H1 (cell line): ENCODE results near the gene BPIFB4. TPM values are rescaled to one million over a fixed set of nuclear protein-coding genes. Genes with fewer than 3 reads are reported as not detected.

Source experiments
- CTCF ChIA-PET: fragments of 300-600 bp; sonication (Branson Sonifier 250); formaldehyde crosslinking; loops from one replicate; lab custom pipeline; 2021; ENCODE audit not compliant: partially characterized antibody; lab: Charles Lee
- POLR2A ChIA-PET: fragments of 300-600 bp; sonication (Branson Sonifier 250); formaldehyde crosslinking; loops from one replicate; lab custom pipeline; 2021; ENCODE audit warnings: inconsistent platforms; ENCODE audit not compliant: partially characterized antibody; lab: Charles Lee
- DNase-seq, 2 experiments: peaks; one replicate each; pipeline versions ENCODE4 v3.0.0 to v3.0.0-alpha.2; 2010 to 2022; ENCODE audit warnings: low spot score in 2 of 2, low read depth in 1 of 2, mixed read lengths in 1 of 2
- FAIRE-seq: peaks from 2 replicates; lab custom pipeline; 2011; peaks lifted over from hg19 to GRCh38; lab: Jason Lieb, UNC
- H2AFZ ChIP-seq: 2 replicates; pipeline ENCODE4 v1.8.1; 2012; ENCODE audit warnings: low read length, inconsistent platforms
- H2AK5ac ChIP-seq: 2 replicates; pipeline ENCODE4 v1.6.1; 2013; ENCODE audit warnings: low read depth, low read length
- H2BK120ac ChIP-seq: replicated peaks from 2 replicates; pipeline ENCODE3; 2013; ENCODE audit warnings: low read depth, low read length, inconsistent platforms
- H2BK12ac ChIP-seq: 2 replicates; pipeline ENCODE4 v1.6.1; 2013; ENCODE audit warnings: low read depth, low read length
- H2BK15ac ChIP-seq: 2 replicates; pipeline ENCODE4 v1.6.1; 2013; ENCODE audit warnings: low read length
- H2BK20ac ChIP-seq: 2 replicates; pipeline ENCODE4 v1.6.1; 2013; ENCODE audit warnings: low read length
- H2BK5ac ChIP-seq: 2 replicates; pipeline ENCODE4 v1.6.1; 2013; ENCODE audit warnings: low read depth, low read length
- H3K14ac ChIP-seq: 2 replicates; pipeline ENCODE4 v1.6.1; 2013; ENCODE audit warnings: inconsistent platforms; ENCODE audit not compliant: insufficient read length
- H3K18ac ChIP-seq: 2 replicates; pipeline ENCODE4 v1.6.1; 2013; ENCODE audit warnings: low read length; ENCODE audit errors: extremely low read depth
- H3K23ac ChIP-seq: 2 replicates; pipeline ENCODE4 v1.6.1; 2013; ENCODE audit warnings: inconsistent platforms; ENCODE audit not compliant: insufficient read length
- H3K23me2 ChIP-seq: 2 replicates; pipeline ENCODE4 v1.6.1; 2013; ENCODE audit warnings: low read depth, low read length
- H3K27ac ChIP-seq: 2 replicates; pipeline ENCODE4 v1.6.1; 2011; ENCODE audit warnings: low read depth, low read length, inconsistent platforms
- H3K27me3 ChIP-seq, 4 experiments: replicated peaks in 1 of 4; 1 replicate in 1 of 4; 2 replicates in 3 of 4; pipeline versions ENCODE4 v1.6.1 to v1.8.1; 2011 to 2013; ENCODE audit warnings: low read length in 3 of 4, mild to moderate bottlenecking in 3 of 4, inconsistent platforms in 2 of 4, mixed read lengths in 2 of 4, moderate library complexity in 1 of 4; ENCODE audit not compliant: control insufficient read depth in 3 of 4, insufficient read depth in 3 of 4; ENCODE audit errors: extremely low read depth in 1 of 4
- H3K36me3 ChIP-seq, 4 experiments: 2 replicates each; pipeline versions ENCODE4 v1.6.1 to v1.8.1; 2011 to 2013; ENCODE audit warnings: mild to moderate bottlenecking in 4 of 4, low read length in 3 of 4, moderate library complexity in 2 of 4, control low read depth in 1 of 4, inconsistent platforms in 1 of 4; ENCODE audit not compliant: insufficient read depth in 4 of 4, control insufficient read depth in 2 of 4
- H3K4ac ChIP-seq: replicated peaks from 2 replicates; pipeline ENCODE3; 2013; ENCODE audit warnings: low read length, low read depth, mixed read lengths, inconsistent platforms; ENCODE audit not compliant: insufficient read length
- H3K4me1 ChIP-seq, 4 experiments: replicated peaks in 1 of 4; 1 replicate in 1 of 4; 2 replicates in 3 of 4; pipeline versions ENCODE4 v1.6.1 to v1.8.1; 2011 to 2013; ENCODE audit warnings: low read length in 3 of 4, inconsistent platforms in 2 of 4, mixed read lengths in 1 of 4; ENCODE audit not compliant: insufficient read depth in 4 of 4, control insufficient read depth in 3 of 4
- H3K4me2 ChIP-seq, 2 experiments: 2 replicates each; pipeline versions ENCODE4 v1.6.1 to v1.8.1; 2011 to 2013; ENCODE audit warnings: low read depth in 2 of 2, low read length in 2 of 2, control low read depth in 1 of 2, inconsistent platforms in 1 of 2, mild to moderate bottlenecking in 1 of 2; ENCODE audit not compliant: insufficient read depth in 1 of 2
- H3K4me3 ChIP-seq, 4 experiments: fragments of 200-600, 300-600 bp in 1 of 4; sonication (generic), shearing (Covaris generic), sonication (Bioruptor Twin) in 1 of 4; 2 replicates each; pipeline versions ENCODE4 v1.5.1 to v1.8.1; 2011 to 2016; ENCODE audit warnings: low read length in 4 of 4, low read depth in 3 of 4, control low read depth in 2 of 4, inconsistent platforms in 2 of 4, mild to moderate bottlenecking in 2 of 4, mixed read lengths in 1 of 4, moderate library complexity in 1 of 4; ENCODE audit not compliant: insufficient read depth in 2 of 4; ENCODE audit errors: extremely low read depth in 1 of 4
- H3K56ac ChIP-seq: replicated peaks from 2 replicates; pipeline ENCODE3; 2013; ENCODE audit warnings: low read depth, mild to moderate bottlenecking, mixed read lengths, low read length, inconsistent platforms; ENCODE audit not compliant: insufficient read length
- H3K79me1 ChIP-seq: 2 replicates; pipeline ENCODE4 v1.6.1; 2013; ENCODE audit warnings: low read depth, low read length, control low read depth
- H3K79me2 ChIP-seq, 2 experiments: 2 replicates each; pipeline versions ENCODE4 v1.6.1 to v1.8.1; 2012 to 2013; ENCODE audit warnings: low read length in 2 of 2, mild to moderate bottlenecking in 2 of 2, inconsistent platforms in 1 of 2; ENCODE audit not compliant: insufficient read depth in 2 of 2, control insufficient read depth in 1 of 2
- H3K9ac ChIP-seq, 4 experiments: replicated peaks in 1 of 4; 1 replicate in 1 of 4; 2 replicates in 3 of 4; pipeline versions ENCODE4 v1.6.1 to v1.8.1; 2011 to 2013; ENCODE audit warnings: low read depth in 3 of 4, low read length in 3 of 4, control low read depth in 2 of 4, mild to moderate bottlenecking in 2 of 4, moderate library complexity in 2 of 4, inconsistent platforms in 1 of 4; ENCODE audit errors: extremely low read depth in 1 of 4
- H3K9me3 ChIP-seq, 2 experiments: 2 replicates each; pipeline versions ENCODE4 v1.6.1 to v1.8.1; 2012 to 2013; ENCODE audit warnings: mild to moderate bottlenecking in 2 of 2, moderate library complexity in 2 of 2, control low read depth in 1 of 2, inconsistent platforms in 1 of 2, low read depth in 1 of 2, low read length in 1 of 2, mixed read lengths in 1 of 2; ENCODE audit not compliant: insufficient read depth in 2 of 2
- H4K20me1 ChIP-seq, 2 experiments: replicated peaks in 1 of 2; 2 replicates each; pipeline versions ENCODE3 to v1.8.1; 2011 to 2013; ENCODE audit warnings: inconsistent platforms in 2 of 2, low read length in 2 of 2, mild to moderate bottlenecking in 1 of 2; ENCODE audit not compliant: insufficient read depth in 2 of 2, control insufficient read depth in 1 of 2
- H4K5ac ChIP-seq: 2 replicates; pipeline ENCODE4 v1.6.1; 2013; ENCODE audit warnings: low read length, low read depth, mixed read lengths, inconsistent platforms; ENCODE audit not compliant: insufficient read length
- H4K8ac ChIP-seq: 2 replicates; pipeline ENCODE4 v1.8.0; 2013; ENCODE audit warnings: mild to moderate bottlenecking, moderate library complexity, low read length, inconsistent platforms; ENCODE audit not compliant: insufficient read depth; ENCODE audit errors: extremely low read depth
- H4K91ac ChIP-seq: replicated peaks from 2 replicates; pipeline ENCODE3; 2013; ENCODE audit warnings: low read length, mixed read lengths, inconsistent platforms; ENCODE audit not compliant: insufficient read length
- SIRT6 ChIP-seq: IDR thresholded peaks from one replicate; pipeline ENCODE4 v1.7.1; 2012; ENCODE audit warnings: low read length, inconsistent platforms
- WGBS, 2 experiments: shearing (Covaris generic) in 1 of 2; methylation state at CpG; one replicate each; pipeline versions ENCODE4 v1.1.6 to v1.1.7; 2013 to 2015; ENCODE audit warnings: low lambda C conversion rate in 2 of 2, mixed read lengths in 2 of 2, inconsistent platforms in 1 of 2, low coverage in 1 of 2, missing lambda C conversion rate in 1 of 2; ENCODE audit not compliant: insufficient replicate concordance in 2 of 2, insufficient coverage in 1 of 2, insufficient read length in 1 of 2; ENCODE audit errors: extremely low coverage in 1 of 2, missing lambda C conversion rate in 1 of 2; 5-methylcytosine and 5-hydroxymethylcytosine counted together
- polyA plus RNA-seq, 7 experiments: library from polyadenylated mRNA; depleted of rRNA in 3 of 7; stranded (reverse) in 5 of 7; unstranded in 2 of 7; fragments of >200 nt in 5 of 7; fragments of 200-250 nt in 2 of 7; gene quantifications; 1 replicate in 5 of 7; 2 replicates in 1 of 7; 4 replicates in 1 of 7; pipeline versions ENCODE4 v1.2.1 to v1.2.3, GENCODE V29; 2011 to 2013; ENCODE audit warnings: missing spikeins in 2 of 7, mixed read lengths in 2 of 7
- total RNA-seq: library from RNA; stranded (reverse); fragmentation: NEBNext Ultra II Directional; extraction: Animal tissue kit (Norgen Biotek cat#: 25700); gene quantifications from 2 replicates; pipeline ENCODE4 v1.2.1, GENCODE V29; 2021

Gene BPIFB4
- total and polyA plus RNA-seq, 2 of the 8 experiments (the other 6 are each of a cell fraction or from before 2014, with no cell fraction given) = not detected

DNA sequence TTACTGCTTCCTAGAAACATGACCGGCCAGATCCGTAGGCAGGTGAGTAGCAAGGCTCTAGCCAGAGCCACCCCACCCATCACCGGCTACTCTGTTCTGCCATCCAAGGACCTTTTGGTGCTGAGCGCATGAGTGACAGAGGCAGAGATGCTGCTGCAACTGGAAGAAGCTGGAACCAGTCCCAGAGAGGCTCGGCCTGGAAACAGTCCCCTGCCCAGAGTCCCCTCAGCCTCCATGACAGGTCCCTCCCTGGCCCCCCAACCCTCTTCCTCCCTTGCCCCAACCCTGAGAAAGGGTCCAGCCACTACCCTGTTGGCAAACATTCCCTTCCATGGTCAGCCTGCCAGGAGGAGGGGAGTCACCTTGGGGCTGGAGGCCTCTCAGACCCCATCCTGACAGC, 31.9 kb downstream of the BPIFB4 start:
- H3K4me2 ChIP-seq = no peak overlapping the region
- CTCF ChIA-PET = no interaction called here

More for the DNA sequence above, 31.9 kb downstream of the BPIFB4 start:
- DNase-seq (no peak), FAIRE-seq (no peak)
- H2BK5ac ChIP-seq = no peak overlapping the region
- H3K4me3 ChIP-seq = no peak overlapping the region
- WGBS, 2 experiments = 96% methylated on average over 4 of the region's 5 CpGs; no CpG with 5 or more reads in 1 of the 2 experiments
- TF ChIP-seq SIRT6 = no peak
- no peaks in the 10 kb centered on the region for H3K23me2 ChIP-seq
- no peaks in the 10 kb centered on the region; a peak in 1 of 8 replicates for H3K36me3 ChIP-seq
- H3K56ac ChIP-seq = no peak overlapping the region
- no peak overlapping the region for H2AK5ac ChIP-seq
- H2AFZ ChIP-seq = no peak overlapping the region
- no peak overlapping the region for H4K5ac ChIP-seq
- no peak overlapping the region for H3K23ac ChIP-seq
- H2BK120ac ChIP-seq = no peak overlapping the region
- H4K20me1 ChIP-seq = no peaks in the 10 kb centered on the region
- no peak overlapping the region for H3K9ac ChIP-seq
- no peak overlapping the region for H2BK20ac ChIP-seq
- no peak overlapping the region for H3K27ac ChIP-seq
- H4K91ac ChIP-seq = no peak overlapping the region
- POLR2A ChIA-PET = no interaction called here
- peaks cover 8% of the 10 kb centered on the region in 2 experiments; a peak in 2 of 4 replicates for H3K9me3 ChIP-seq
- H3K4ac ChIP-seq = no peak overlapping the region
- no peaks in the 10 kb centered on the region for H3K4me1 ChIP-seq
- H3K27me3 ChIP-seq = no peaks in the 10 kb centered on the region
- no peak overlapping the region for H4K8ac ChIP-seq
- no peak overlapping the region for H2BK15ac ChIP-seq
- H3K79me2 ChIP-seq = no peaks in the 10 kb centered on the region
- no peak overlapping the region for H2BK12ac ChIP-seq
- H3K79me1 ChIP-seq = no peaks in the 10 kb centered on the region
- H3K18ac ChIP-seq = no peak overlapping the region
- H3K14ac ChIP-seq = no peak overlapping the region
